ENCODE measurements around the gene ITPR3.

DNA sequence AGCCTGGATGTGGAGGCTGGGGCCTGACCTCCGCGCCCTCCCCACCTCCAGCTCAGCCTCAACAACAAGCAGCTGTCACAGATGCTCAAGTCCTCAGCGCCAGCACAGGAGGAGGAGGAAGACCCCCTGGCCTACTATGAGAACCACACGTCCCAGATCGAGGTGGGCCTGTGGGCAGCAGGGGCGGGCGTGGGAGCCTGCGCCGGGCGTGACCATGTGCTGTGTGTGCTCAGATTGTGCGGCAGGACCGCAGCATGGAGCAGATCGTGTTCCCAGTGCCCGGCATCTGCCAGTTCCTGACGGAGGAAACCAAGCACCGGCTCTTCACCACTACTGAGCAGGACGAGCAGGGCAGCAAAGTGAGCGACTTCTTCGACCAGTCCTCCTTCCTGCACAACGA lies 66.9 kb downstream of the ITPR3 start:
- TF ChIP-seq, protein P1, sequence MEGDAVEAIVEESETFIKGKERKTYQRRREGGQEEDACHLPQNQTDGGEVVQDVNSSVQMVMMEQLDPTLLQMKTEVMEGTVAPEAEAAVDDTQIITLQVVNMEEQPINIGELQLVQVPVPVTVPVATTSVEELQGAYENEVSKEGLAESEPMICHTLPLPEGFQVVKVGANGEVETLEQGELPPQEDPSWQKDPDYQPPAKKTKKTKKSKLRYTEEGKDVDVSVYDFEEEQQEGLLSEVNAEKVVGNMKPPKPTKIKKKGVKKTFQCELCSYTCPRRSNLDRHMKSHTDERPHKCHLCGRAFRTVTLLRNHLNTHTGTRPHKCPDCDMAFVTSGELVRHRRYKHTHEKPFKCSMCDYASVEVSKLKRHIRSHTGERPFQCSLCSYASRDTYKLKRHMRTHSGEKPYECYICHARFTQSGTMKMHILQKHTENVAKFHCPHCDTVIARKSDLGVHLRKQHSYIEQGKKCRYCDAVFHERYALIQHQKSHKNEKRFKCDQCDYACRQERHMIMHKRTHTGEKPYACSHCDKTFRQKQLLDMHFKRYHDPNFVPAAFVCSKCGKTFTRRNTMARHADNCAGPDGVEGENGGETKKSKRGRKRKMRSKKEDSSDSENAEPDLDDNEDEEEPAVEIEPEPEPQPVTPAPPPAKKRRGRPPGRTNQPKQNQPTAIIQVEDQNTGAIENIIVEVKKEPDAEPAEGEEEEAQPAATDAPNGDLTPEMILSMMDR (IDR thresholded peaks at IDR 0.05), result no peak
- TF ChIP-seq POLR2AphosphoS5 (IDR thresholded peaks at IDR 0.05) (no peak), EP300 (IDR thresholded peaks at IDR 0.05) (no peak), POLR2A (IDR thresholded peaks at IDR 0.05) (no peak)
